NK-92 (cell line): ENCODE measurements around the gene CNGA3.

Source experiments
- DNase-seq: peaks from one replicate; lab custom pipeline; 2025; ENCODE audit not compliant: unreplicated experiment; lab: John Stamatoyannopoulos, UW

Gene CNGA3

DNA sequence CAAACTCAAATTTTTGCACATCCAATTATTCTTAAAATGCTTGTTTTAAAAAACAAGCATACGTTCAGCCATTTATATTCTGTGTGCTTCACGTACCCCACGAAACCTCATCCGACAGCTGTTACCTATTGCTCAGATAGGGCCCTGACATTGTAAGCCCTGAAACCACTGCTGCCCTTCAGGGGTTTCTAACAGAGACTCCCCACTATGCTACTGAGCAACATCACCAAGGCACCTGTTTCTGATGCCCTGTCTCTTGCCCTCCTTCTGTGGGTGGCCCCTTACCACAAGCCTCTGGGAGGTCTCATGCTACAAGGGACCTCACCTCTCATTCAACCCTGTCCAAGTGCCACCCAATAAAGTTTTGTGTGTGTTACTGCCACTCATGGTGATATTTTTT is 18.5 kb upstream of the CNGA3 start:
- no peak for DNase-seq

DNA sequence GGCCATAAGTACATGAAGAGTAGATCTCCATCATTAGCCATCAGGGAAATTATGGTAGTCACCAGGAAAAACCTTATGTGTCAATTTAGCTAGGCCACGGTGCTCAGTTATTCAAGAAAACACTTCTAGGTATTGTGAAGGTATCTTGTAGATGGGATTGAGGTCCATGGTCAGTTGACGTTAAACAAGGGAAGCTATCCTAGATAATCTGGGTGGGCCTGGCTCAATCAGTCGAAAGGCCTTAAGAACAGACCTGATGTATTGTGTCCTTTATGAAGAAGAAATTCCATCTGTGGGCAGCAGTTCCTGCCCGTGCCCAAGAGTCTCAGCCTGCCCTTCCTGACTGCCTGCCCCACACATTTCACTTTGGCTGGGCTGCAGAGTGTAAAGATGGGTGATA is 16.7 kb upstream of the CNGA3 start:
- no peak for DNase-seq

GRCh38 chr2:98332989-98333388 is 13.3 kb upstream of the CNGA3 start:
- no peak for DNase-seq

DNA sequence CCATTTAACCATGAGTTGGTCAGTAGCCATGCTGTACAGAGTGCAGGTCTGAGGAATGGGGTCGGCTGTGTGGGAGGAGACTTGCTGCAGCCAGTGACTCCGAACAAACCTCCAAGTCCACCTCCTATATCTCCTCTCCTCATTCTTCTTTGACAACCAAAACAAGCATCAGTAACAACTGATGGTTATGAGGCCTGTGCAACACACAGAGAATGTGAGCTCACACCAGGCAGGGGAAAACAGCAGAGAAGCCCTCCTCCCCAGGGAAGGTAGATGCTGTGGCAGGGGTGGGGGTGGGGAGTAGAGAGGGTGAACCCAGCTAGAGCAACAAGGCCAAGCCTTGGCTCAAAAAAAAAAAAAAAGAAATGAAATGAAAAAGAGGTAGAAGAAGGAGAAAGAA is 12.3 kb upstream of the CNGA3 start:
- no peak for DNase-seq

- DNase-seq: no peak
Measured at GRCh38 chr2:98334439-98335078, 11.7 kb upstream of the CNGA3 start.

DNA sequence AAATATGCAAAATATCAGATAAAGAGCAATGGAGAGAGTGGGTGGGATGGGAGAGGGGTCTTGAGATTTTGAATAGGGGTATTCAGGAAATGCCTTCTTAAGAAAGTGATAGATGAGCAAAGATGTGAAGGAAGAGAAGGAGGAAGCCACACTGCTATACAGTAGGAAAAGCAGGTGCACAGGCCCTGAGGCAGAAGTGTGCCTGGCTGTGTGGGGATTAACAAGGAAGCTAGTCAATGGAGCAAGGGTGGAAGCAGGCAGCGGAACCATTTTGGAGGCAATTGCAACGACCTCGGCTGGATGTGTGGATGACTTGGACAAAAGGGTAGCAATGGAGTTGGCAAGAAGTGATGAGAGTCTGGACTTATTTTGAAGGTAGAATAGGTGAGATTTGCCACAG is 11.0 kb upstream of the CNGA3 start:
- DNase-seq: no peak

DNA sequence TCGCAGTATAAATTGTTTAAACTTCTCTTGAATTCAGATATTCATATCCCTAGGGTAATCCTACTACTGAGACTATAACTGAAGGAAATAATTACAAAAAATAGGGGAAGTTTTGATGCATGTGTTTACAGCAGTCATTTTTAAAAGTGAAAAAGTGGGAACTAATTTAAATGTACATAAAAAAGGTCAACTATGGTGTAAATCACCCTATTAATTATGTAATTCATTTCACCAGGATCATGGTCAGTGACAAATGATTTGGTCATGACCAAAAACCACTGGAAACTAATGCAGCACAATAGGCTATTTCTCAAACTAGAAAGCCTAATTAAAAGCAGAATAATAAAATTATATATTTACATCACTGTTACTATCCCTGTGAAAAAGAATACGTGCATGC is 5.0 kb upstream of the CNGA3 start:
- no peak for DNase-seq

DNA sequence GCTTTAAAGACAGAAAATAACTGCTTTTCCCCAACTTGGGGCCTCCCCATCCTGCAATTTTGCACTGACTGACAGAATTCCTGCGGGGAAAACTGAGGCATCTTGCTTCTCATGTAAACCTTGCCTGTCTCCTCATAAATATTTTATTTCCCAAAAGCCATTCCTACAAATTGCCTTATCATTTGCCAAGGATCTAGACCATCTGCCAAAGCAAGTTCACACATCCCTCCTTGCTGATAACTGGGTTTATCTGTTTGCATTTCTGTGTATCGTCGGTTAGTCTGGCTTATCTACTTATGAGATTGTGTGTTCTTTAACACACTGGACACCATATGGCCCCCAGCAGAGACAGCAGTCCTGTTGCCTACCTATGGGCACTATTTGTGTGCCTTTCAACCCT is 3.0 kb upstream of the CNGA3 start:
- no peak for DNase-seq

- no peak for DNase-seq
Measured at GRCh38 chr2:98347298-98348065, 1.2 kb downstream of the CNGA3 start.

DNA sequence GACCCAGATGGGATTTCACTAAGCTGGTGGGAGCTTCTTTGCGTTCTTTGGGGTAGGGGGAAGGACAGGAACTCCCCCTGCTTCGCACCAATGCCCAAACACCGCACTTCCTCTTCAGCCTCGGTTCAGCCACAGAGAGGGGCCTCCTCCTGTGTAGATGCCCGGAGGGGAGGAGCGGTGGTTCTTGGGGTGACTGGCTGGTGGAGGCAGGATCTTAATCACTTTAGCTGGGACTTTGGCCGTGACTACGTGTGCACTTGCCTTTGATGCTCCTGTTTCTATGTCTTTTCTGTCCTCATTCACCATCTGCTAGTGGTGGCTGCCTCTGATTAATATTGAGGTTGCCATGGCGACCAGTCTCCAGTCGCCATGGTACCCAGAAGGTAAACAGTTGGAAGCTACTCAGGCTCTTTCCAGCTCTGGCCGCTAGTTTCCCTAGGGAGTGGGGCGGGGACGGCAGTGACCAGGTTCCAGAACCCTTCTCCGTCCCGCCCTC is 1.9 kb downstream of the CNGA3 start:
- DNase-seq: no peak

GRCh38 chr2:98350411-98350810 is 4.2 kb downstream of the CNGA3 start:
- no peak for DNase-seq

DNA sequence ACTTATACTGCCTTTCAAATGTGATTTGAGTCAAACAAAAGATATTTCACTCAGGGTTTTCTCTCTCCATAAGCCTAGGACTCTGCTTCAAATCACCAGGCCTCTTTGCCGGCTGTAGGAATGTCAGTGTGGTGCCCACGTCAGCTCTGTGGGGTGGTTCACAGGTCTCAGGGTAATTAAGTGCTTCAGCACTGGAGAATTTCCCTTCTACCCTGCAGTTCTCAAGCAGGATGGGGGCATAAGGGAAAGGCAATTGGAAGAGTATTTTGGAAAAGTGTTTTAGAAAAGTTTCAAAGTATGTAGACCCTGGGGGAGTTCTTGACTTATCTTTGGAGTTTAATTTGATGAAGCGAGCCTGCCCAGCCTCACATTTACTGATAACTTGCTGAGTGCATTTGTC is 9.6 kb downstream of the CNGA3 start:
- DNase-seq: no peak

DNA sequence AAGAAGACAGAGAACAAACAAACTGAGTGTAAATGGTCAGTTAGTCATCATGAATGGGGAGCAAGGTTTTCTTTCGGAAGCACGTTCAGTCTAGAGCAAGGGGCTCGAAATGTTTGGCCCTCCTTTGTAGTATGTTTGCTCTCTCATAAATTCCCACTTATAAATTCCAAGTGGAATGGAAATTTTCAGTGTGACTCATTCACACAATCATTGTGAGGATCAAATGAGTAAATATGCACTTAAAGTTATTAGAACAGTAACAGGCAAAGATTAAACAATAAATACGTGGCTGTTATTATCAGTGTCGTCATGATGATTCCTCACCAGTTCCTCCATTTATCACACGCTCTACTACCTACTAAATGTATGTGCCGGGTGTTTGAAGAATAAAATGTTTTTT is 10.5 kb downstream of the CNGA3 start:
- DNase-seq: no peak

DNA sequence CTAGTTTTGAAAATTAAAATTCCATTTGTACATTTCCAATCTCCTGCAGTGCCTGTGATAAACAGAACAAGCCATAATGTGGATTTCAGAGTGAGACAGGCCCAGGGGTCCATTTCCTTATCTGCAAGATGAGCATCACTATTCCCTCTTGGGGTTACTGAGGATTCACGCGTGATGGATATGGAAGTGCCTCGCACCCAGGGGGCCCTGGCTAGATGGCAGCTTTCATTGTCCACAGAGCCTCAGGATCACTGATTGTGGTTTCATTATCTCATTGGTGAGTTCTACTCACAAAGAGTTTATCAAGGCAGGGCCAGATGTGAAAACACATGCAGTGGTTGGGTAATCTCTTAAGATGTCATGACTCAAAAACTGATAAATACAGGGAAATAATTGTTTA is 11.6 kb downstream of the CNGA3 start:
- DNase-seq: no peak

DNA sequence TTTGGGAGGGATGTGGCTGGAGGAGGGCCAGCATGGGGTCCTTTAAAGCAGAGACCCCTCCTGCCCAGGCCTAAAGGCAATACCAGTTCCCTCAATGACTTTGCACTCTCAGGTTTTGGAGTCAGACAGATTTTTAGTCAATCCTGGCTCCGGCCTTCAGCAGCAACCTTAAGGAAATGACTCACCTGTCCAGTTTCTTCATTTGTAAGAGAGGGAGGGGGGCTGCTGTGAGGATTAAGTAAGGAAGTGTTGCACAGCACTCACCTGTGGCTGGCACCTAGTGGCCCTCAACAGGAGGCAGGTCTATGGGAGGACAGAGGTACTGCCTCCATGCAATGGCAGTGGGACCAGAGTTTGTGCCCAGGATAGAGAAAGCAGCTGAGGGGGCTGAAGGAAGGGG is 13.7 kb downstream of the CNGA3 start:
- no peak for DNase-seq

DNA sequence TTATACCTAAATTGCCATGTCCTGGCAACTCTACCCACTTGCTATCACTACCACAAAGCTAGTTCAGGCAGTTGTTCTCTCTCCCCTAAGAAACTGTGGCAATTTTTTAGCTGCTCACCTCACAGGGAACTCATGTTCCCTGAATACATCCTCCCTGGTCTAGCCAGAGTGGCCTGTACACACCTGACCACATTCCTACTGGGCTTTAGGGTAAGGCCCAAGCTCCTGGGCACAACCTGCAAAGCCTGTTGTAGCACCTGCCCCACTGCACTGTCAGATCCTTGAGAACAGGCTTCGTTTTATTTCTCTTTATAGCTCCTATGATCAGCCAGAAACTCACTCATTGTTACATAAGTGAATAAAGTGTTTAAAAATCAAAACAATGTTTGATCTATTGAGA is 21.5 kb downstream of the CNGA3 start:
- DNase-seq: no peak

GRCh38 chr2:98369710-98370239 is 23.5 kb downstream of the CNGA3 start:
- no peak for DNase-seq

GRCh38 chr2:98372121-98372520 is 25.9 kb downstream of the CNGA3 start:
- no peak for DNase-seq

DNA sequence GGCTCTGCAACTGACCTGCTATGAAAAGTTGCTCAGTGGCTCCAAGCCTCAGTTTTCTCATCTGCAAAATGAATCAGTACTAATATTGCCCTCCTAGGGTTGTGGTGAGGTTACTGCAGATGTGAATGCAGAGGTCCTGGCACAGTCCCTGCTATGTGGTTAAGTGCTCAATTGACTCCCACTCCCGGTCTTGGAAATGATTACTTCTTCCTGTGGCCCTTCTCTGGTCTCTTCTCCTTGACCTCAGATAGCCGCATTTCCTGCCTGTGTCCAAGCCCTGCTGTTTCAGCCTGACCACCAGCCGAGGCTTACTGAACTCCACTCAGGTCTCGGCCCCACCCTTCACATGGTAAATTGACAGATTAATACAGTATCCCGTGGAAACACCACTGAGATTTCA is 26.3 kb downstream of the CNGA3 start:
- DNase-seq: no peak

DNA sequence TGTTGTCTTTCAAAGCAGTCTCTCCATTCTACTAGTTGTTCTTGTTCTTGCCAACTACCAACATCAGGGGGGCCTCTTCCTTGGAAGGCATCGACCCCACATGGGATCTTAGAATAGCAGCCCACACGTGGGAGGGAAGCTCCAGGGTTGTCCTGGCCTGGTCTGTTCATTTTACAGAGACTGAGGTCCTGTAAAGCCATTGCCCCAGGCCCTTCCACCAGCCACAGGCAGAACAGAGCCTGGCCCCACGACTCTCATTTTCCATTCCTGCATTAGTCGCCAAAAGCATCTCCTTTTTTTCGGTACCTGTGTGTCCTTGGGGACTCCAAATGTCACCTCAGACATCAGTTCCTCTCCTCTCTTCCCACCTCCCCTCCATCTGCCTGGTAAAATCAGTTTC is 28.0 kb downstream of the CNGA3 start:
- DNase-seq: no peak

DNA sequence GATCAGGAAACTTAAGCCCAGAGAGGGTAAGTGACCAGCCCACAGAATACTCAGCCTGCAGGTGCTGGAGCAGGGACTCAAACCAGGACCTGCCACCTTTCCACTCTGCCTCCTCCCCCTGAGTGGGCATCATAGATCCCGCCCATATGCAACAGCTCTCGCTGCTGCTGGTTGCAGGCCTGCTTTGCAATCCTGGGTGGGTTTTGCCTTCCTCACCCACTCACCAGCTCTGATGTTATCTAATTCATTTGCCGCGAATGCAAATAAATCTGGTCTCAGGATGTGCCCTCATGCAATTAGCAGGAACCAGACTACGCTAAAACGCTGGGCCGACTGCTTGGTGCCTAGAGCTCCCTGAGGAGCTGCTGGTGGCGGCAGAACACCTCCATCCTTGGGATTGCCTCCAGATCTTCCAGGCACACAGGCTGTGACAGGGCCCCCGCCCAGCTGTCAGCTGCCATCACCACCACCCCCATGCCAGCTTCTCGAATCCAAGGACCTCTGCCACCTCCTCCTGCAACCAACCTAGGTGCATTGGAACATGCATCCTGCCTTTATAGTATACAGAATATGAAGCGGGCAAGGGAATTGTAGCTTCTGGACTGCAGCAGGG is 28.8 kb downstream of the CNGA3 start:
- DNase-seq: no peak

DNA sequence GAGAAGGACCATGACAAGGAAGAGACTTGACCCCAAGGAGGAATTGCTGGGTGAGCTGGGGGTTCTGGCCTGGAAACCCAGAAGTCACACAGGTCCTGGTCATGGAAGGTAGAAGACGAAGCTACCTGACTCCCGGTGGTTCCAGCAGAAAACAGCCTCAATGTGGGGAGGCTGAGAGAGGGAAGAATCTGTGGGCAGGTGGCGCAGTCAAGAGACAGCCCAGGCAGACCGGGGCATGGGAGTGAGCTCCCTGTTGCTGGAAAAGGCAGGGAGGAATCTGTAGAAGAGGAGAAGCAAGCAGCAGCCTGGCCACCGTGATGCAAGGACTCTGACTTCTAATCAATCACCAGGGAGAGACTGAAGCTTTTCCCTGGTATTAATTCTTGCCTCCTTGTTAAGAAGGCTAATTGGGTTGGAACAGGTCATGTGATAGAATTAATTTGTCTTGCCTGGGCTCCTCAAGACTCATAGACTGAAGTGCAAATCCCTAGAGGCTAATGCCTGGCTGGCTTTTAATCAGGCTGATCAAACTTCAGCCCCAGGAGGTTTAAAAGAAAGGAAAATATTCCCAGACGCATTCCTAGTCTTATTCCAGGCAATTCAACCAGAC is 30.1 kb downstream of the CNGA3 start:
- DNase-seq: no peak
